GM23338 (cell line): ENCODE results near the gene MRPL27.

Source experiments
- EZH2 ChIP-seq: fragments of 200-600 bp; sonication (generic); IDR thresholded peaks from one replicate; pipeline ENCODE4 v1.8.0; 2017; ENCODE audit warnings: antibody characterized with exemption, mild to moderate bottlenecking, low read depth; ENCODE audit not compliant: unreplicated experiment
- POLR2AphosphoS5 ChIP-seq: IDR thresholded peaks from 2 replicates; pipeline ENCODE4 v1.6.1; 2016; ENCODE audit warnings: antibody characterized with exemption, low read depth
- TF ChIP-seq, protein P1 (sequence below), 2 experiments: fragments of 200-600 bp in 1 of 2; sonication (generic) in 1 of 2; conservative IDR thresholded peaks; 2 replicates each; pipeline versions ENCODE4 v1.5.1 to v1.6.1; 2016 to 2017; ENCODE audit warnings: antibody characterized with exemption in 2 of 2, low read depth in 2 of 2, mild to moderate bottlenecking in 2 of 2, moderate library complexity in 1 of 2

DNA sequence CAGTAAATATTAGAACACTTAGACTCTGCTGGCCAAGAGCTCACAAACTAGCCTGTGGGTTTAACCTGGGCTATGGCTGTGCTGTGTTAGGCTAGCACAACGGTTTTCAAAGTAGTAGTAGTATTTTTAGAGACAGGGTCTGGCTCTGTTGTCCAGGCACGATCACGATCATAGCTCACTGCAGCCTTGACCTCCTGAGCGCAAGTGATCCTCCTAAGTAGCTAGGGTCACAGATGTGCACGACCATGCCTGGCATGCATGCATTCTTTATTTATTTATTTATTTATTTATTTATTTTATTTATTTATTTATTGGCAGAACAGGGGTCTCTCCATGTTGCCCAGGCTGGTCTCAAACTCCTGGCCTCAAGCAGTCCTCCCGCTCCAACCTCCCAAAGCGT is 10.3 kb downstream of the MRPL27 start:
- no peak for TF ChIP-seq EZH2
- TF ChIP-seq, protein P1, sequence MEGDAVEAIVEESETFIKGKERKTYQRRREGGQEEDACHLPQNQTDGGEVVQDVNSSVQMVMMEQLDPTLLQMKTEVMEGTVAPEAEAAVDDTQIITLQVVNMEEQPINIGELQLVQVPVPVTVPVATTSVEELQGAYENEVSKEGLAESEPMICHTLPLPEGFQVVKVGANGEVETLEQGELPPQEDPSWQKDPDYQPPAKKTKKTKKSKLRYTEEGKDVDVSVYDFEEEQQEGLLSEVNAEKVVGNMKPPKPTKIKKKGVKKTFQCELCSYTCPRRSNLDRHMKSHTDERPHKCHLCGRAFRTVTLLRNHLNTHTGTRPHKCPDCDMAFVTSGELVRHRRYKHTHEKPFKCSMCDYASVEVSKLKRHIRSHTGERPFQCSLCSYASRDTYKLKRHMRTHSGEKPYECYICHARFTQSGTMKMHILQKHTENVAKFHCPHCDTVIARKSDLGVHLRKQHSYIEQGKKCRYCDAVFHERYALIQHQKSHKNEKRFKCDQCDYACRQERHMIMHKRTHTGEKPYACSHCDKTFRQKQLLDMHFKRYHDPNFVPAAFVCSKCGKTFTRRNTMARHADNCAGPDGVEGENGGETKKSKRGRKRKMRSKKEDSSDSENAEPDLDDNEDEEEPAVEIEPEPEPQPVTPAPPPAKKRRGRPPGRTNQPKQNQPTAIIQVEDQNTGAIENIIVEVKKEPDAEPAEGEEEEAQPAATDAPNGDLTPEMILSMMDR (conservative IDR thresholded peaks at IDR 0.05; ENCODE audit: low read depth in 2 of 2), result no peak
- TF ChIP-seq POLR2AphosphoS5, result no peak
